BLaER1 (cell line): Measurements from ENCODE around the gene HOXB3.

Source experiments
- H3K27ac ChIP-seq: shearing (Covaris generic); formaldehyde crosslinking; 2 replicates; pipeline ENCODE4 v1.8.1; 2022
- H3K27me3 ChIP-seq: shearing (Covaris generic); formaldehyde crosslinking; 2 replicates; pipeline ENCODE4 v1.8.1; 2022
- H3K36me3 ChIP-seq: shearing (Covaris generic); formaldehyde crosslinking; 2 replicates; pipeline ENCODE4 v1.8.1; 2022
- H3K4me1 ChIP-seq: shearing (Covaris generic); formaldehyde crosslinking; 2 replicates; pipeline ENCODE4 v1.8.1; 2022
- H3K4me2 ChIP-seq: shearing (Covaris generic); formaldehyde crosslinking; 2 replicates; pipeline ENCODE4 v1.8.1; 2022
- H3K4me3 ChIP-seq: shearing (Covaris generic); formaldehyde crosslinking; 2 replicates; pipeline ENCODE4 v1.8.1; 2022
- H3K9ac ChIP-seq: shearing (Covaris generic); formaldehyde crosslinking; 2 replicates; pipeline ENCODE4 v1.8.1; 2022
- H3K9me3 ChIP-seq: shearing (Covaris generic); formaldehyde crosslinking; 2 replicates; pipeline ENCODE4 v1.8.1; 2022
- H4K20me1 ChIP-seq: shearing (Covaris generic); formaldehyde crosslinking; 2 replicates; pipeline ENCODE4 v1.8.1; 2022
- Cebpa-rat ChIP-seq: shearing (Covaris generic); IDR thresholded peaks from 2 replicates; pipeline ENCODE4 v1.8.1; 2022

Gene HOXB3

GRCh38 chr17:48593126-48593829, 3.2 kb upstream of the HOXB3 start, which contains the start of gene HOXB5:
HOXB5 (minus strand) TSS chr17:48593779; CDS start chr17:48593682, 97 bp downstream.
- Histone ChIP-seq H3K27ac (no peak within 1 kb of the TSS), H3K4me3 (no peak within 1 kb of the TSS), H3K4me1 (no peaks in the 10 kb centered on the region), H4K20me1 (peaks cover 97% of the 10 kb centered on the region), H3K9ac (no peak within 1 kb of the TSS), H3K36me3 (no peaks in the 10 kb centered on the region), H3K4me2 (peak within 1 kb of the TSS; percentile 7; the same call in 1 of the 2 replicates), H3K27me3 (peaks cover 100% of the 10 kb centered on the region), H3K9me3 (peaks cover 9% of the 10 kb centered on the region)
- TF ChIP-seq Cebpa-rat: no peak

GRCh38 chr17:48592577-48592976, 2.5 kb upstream of the HOXB3 start:
- Histone ChIP-seq H3K27me3 (peaks cover 100% of the 10 kb centered on the region), H3K4me1 (no peaks in the 10 kb centered on the region), H3K27ac (no peak overlapping the region), H3K9me3 (peaks cover 4% of the 10 kb centered on the region; the same call in 1 of the 2 replicates), H3K4me3 (no peak overlapping the region), H4K20me1 (peaks cover 97% of the 10 kb centered on the region), H3K9ac (no peak overlapping the region), H3K4me2 (no peak overlapping the region), H3K36me3 (no peaks in the 10 kb centered on the region)
- TF ChIP-seq Cebpa-rat: no peak

DNA sequence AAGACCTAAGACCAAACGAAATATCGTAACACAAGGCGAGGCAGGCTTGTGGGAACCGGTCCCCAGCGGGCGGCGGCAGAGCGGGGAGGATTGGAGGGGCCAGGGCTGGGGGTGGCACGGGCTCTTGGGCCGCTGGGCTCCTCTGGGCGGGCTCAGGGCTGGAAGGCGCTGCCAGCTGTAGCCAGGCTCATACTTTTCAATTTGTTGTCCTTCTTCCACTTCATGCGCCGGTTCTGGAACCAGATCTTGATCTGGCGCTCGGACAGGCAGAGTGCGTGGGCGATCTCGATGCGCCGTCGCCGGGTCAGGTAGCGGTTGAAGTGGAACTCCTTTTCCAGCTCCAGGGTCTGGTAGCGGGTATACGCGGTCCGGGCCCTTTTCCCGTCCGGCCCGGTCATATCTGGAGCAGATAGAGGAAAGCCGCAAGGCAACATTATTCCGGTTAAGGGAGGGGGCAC, 2.0 kb upstream of the HOXB3 start:
- H3K9ac ChIP-seq: no peak overlapping the region
- peaks cover 100% of the 10 kb centered on the region for H3K27me3 ChIP-seq
- H3K4me2 ChIP-seq: no peak overlapping the region

GRCh38 chr17:48591255-48592056, 1.4 kb upstream of the HOXB3 start:
- no peaks in the 10 kb centered on the region for H3K9me3 ChIP-seq
- no peak overlapping the region for H3K9ac ChIP-seq
- no peak for TF ChIP-seq Cebpa-rat
- peaks cover 100% of the 10 kb centered on the region for H3K27me3 ChIP-seq
- H3K27ac ChIP-seq: no peak overlapping the region
- H3K4me2 ChIP-seq: no peak overlapping the region
- no peaks in the 10 kb centered on the region for H3K4me1 ChIP-seq
- H3K36me3 ChIP-seq: no peaks in the 10 kb centered on the region
- H3K4me3 ChIP-seq: no peak overlapping the region
- H4K20me1 ChIP-seq: peaks cover 97% of the 10 kb centered on the region

More for the DNA sequence above, 2.0 kb upstream of the HOXB3 start:
- Histone ChIP-seq H4K20me1 (peaks cover 97% of the 10 kb centered on the region), H3K36me3 (no peaks in the 10 kb centered on the region), H3K27ac (no peak overlapping the region), H3K4me3 (no peak overlapping the region), H3K4me1 (no peaks in the 10 kb centered on the region), H3K9me3 (no peaks in the 10 kb centered on the region)
- no peak for TF ChIP-seq Cebpa-rat

DNA sequence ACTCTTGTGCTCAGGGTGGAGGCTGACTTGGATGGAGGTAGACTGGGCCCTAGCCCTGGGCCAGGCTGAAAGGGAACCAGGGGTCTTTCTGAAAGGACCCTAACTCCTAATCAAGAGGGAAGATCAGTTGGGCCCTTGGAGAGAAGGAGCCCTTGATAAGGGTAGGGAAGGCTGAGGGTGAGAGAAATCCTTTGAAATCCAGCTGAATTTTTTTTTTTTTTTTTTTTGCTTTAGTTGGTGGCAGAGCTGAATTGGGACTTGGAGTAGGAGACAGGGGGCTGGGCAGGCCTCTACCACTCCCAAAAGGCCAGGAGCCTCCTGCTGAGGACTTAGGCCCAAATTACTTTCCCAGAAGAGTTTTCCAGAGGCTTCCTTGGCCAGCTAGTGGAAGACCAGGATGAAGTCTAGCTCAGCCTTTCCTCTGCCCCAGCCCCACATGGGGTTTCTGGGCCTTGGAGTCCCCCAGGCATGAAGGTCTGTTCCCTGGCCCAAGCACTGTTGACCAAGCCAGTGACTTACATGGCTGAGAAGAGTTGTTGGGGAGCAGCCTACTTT, 643 bp upstream of the HOXB3 start:
- Histone ChIP-seq H3K9me3 (no peaks in the 10 kb centered on the region), H3K9ac (no peak overlapping the region), H3K27me3 (peaks cover 100% of the 10 kb centered on the region), H3K27ac (no peak overlapping the region), H3K4me1 (peaks cover 3% of the 10 kb centered on the region; the same call in 1 of the 2 replicates), H3K4me3 (no peak overlapping the region), H4K20me1 (peaks cover 97% of the 10 kb centered on the region), H3K4me2 (no peak overlapping the region), H3K36me3 (no peaks in the 10 kb centered on the region)
- TF ChIP-seq Cebpa-rat: no peak

DNA sequence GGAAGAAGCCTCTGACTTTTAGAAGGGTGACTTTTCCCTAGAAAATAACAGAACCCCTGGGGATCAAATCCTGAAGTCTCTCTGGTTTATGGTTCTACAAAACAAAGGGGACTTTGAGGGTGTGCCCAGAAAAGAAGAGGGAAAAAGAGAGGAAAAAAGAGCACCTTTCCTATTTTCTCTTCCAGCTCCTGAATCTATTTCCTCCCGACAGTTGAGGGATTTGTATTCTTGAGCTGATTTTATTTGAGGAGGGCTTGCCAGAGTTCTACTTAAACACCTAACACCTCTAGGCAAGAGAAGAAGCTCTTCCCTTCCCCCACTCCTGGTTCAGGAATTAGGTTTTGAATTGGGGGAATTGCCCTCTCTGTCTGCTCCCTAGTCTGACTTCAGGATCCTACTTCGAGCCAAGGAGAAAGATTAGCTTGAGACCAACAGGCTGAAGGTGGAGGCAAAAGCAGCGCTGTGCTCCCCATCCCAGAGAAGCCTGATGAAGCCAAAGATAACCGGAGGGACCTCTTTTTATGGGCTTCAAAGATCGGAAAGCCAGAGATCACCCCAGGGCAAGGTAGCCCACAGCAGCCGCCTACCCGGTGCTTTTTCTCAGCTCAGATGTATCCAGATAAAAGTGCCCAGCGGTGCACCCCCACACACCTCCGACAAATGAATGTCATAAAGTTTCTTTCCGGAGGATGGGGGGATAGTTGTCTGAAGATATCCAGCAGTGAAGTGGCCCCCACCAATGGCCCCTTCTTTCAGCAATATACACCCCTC, 796 bp downstream of the HOXB3 start:
- H3K36me3 ChIP-seq: no peaks in the 10 kb centered on the region
- no peak overlapping the region for H3K9ac ChIP-seq
- H4K20me1 ChIP-seq: peaks cover 94% of the 10 kb centered on the region
- peaks cover 100% of the 10 kb centered on the region for H3K27me3 ChIP-seq
- H3K4me1 ChIP-seq: peaks cover 5% of the 10 kb centered on the region; the same call in 1 of the 2 replicates
- no peaks in the 10 kb centered on the region for H3K9me3 ChIP-seq
- H3K4me3 ChIP-seq: no peak overlapping the region
- no peak for TF ChIP-seq Cebpa-rat
- no peak overlapping the region for H3K27ac ChIP-seq
- H3K4me2 ChIP-seq: no peak overlapping the region

DNA sequence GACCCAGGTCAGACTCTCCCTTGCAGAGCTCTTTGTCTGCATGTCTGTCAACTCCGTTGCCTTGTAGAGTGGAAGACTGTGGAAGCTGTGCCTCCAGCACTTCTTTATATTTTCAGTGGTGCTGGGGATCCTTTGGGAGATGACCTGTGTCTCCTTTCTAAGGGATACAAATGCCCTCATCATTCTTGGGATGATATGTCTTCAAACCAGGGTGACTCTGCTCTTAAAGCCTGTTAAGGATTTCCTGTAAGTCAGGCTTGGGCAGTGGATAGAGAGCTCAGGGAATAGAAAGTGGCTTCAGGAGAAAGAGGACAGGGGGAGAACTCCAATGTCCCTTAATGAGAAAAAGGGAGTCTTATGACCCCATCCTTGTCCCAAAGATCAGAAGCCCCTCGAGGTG, 1.5 kb downstream of the HOXB3 start:
- Histone ChIP-seq H3K36me3 (no peaks in the 10 kb centered on the region), H3K4me1 (peaks cover 5% of the 10 kb centered on the region; the same call in 1 of the 2 replicates), H3K27me3 (peaks cover 100% of the 10 kb centered on the region), H3K27ac (no peak overlapping the region), H3K9ac (no peak overlapping the region), H3K9me3 (no peaks in the 10 kb centered on the region), H3K4me3 (no peak overlapping the region), H3K4me2 (no peak overlapping the region), H4K20me1 (peaks cover 97% of the 10 kb centered on the region)
- no peak for TF ChIP-seq Cebpa-rat

DNA sequence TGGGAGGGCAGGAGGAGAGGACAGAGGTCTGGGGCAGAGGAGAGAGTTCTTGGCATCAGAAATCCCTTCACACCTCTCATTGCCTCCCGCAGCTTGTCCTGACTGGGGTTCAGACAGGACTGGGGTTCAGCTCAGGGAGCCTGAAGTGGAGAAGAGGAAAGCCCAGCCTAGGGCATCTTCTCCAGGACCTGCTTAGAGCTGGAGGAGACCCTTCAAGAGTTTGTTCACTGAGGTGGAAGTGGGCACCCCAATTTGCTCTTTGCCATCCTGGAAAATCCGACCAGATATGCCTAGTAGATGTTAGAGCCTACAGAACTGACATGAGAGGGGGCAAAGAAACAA, 2.0 kb downstream of the HOXB3 start:
- H3K4me2 ChIP-seq: no peak overlapping the region
- peaks cover 100% of the 10 kb centered on the region for H3K27me3 ChIP-seq
- H3K4me3 ChIP-seq: no peak overlapping the region
- H3K9me3 ChIP-seq: no peaks in the 10 kb centered on the region
- H3K36me3 ChIP-seq: no peaks in the 10 kb centered on the region
- TF ChIP-seq Cebpa-rat: no peak
- H3K9ac ChIP-seq: no peak overlapping the region
- H3K4me1 ChIP-seq: peaks cover 5% of the 10 kb centered on the region; the same call in 1 of the 2 replicates
- peaks cover 97% of the 10 kb centered on the region for H4K20me1 ChIP-seq
- no peak overlapping the region for H3K27ac ChIP-seq

DNA sequence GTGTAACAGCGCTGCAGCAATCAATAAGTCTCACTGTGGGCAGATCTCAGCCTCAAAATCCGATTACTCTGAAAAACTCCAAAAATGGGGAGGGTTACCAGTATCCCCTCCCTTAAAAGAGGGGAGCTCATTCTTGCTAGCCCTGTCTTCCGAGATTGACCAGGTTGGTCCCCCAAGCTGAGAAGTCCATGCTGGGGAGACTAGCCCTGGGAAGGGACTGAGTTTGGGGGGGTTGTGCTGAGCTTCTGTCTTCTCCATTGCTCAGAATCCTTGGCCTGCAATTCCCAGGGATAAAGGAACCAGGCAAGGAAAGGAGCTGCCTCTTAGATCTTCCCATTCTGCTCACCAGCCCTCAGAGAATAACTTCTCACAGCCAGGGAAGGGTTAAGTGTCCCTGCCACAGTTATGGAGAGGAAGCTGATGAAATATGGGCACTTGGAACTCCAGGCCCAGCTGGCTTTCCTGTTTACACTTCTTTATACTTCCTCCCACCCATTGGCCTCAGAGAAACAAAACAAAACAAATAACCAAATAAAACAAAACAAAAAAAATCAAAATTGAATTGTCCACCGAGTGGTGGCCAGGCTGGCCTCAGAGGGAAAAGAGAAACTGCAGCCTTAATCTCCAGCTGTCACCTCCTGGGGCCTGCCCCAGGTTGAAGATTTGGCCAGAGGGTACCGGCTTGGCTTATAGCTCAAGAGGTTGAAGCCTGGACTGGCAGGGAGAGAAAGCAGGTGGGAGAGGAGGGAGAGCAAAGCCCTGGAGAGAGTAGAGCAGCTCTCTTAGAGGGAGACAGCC, 2.6 kb downstream of the HOXB3 start:
- Histone ChIP-seq H3K9ac (no peak overlapping the region), H3K36me3 (no peaks in the 10 kb centered on the region), H3K27me3 (peaks cover 100% of the 10 kb centered on the region), H3K9me3 (no peaks in the 10 kb centered on the region), H4K20me1 (peaks cover 97% of the 10 kb centered on the region), H3K4me3 (no peak overlapping the region), H3K27ac (no peak overlapping the region), H3K4me2 (no peak overlapping the region), H3K4me1 (peaks cover 5% of the 10 kb centered on the region; the same call in 1 of the 2 replicates)
- no peak for TF ChIP-seq Cebpa-rat
